GM12864 (cell line): ENCODE measurements around the gene CAPSL.

Experiments
- DNase-seq: peaks from one replicate; pipeline ENCODE4 v3.0.0-alpha.2; 2011; ENCODE audit warnings: low read depth
- H3K4me3 ChIP-seq: 2 replicates; pipeline ENCODE4 v1.5.1; 2011; ENCODE audit warnings: mild to moderate bottlenecking, low read depth, low read length, control low read depth
- CTCF ChIP-seq: IDR thresholded peaks from 2 replicates; pipeline ENCODE4 v1.5.1; 2011; ENCODE audit warnings: low read depth, mild to moderate bottlenecking, moderate library complexity, low read length, control low read depth, inconsistent platforms; ENCODE audit errors: missing control alignments

Gene CAPSL

GRCh38 chr5:35855187-35855586 is 83.2 kb downstream of the CAPSL start:
- no peak for TF ChIP-seq CTCF
- no peak overlapping the region for H3K4me3 ChIP-seq
- DNase-seq, result no peak
